DMS79 (cell line): ENCODE results near the gene AHCYL1.
"Not testable (repeated sequence)": the region's sequence is repeated elsewhere in the genome, so short reads cannot be mapped to it uniquely, and the experiment has no call there.

ENCODE experiments used
- DNase-seq: peaks from one replicate; lab custom pipeline; 2025; lab: John Stamatoyannopoulos, UW

The AHCYL1 gene

GRCh38 chr1:109984456-109985246 is at the start of gene AHCYL1:
TSS of gene AHCYL1 (plus strand) at chr1:109984765. CDS start at chr1:109985053, 288 bp downstream.
- peak; percentile 97 for DNase-seq

- no peak for DNase-seq
These were observed 49.1 kb upstream of the AHCYL1 start for GRCh38 chr1:109935451-109935900.

- no peak for DNase-seq
These were observed 46.8 kb upstream of the AHCYL1 start for GRCh38 chr1:109937738-109938137.

- no peak for DNase-seq
These were observed 46.0 kb upstream of the AHCYL1 start for GRCh38 chr1:109938556-109938955.

- no peak for DNase-seq
These were observed 42.1 kb upstream of the AHCYL1 start for GRCh38 chr1:109942434-109942833.

GRCh38 chr1:109944541-109944940 is 40.0 kb upstream of the AHCYL1 start:
- DNase-seq: no peak

- no peak for DNase-seq
These were observed 38.1 kb upstream of the AHCYL1 start for GRCh38 chr1:109946511-109946910.

- DNase-seq: no peak
These were observed 36.8 kb upstream of the AHCYL1 start for GRCh38 chr1:109947582-109948284.

GRCh38 chr1:109948285-109948630 is 36.3 kb upstream of the AHCYL1 start:
- no peak for DNase-seq

GRCh38 chr1:109950038-109950437 is 34.5 kb upstream of the AHCYL1 start:
- DNase-seq: no peak

- DNase-seq: no peak
These were observed 34.1 kb upstream of the AHCYL1 start for GRCh38 chr1:109950509-109950908.

GRCh38 chr1:109951501-109951900 is 33.1 kb upstream of the AHCYL1 start:
- not testable (repeated sequence) for DNase-seq

GRCh38 chr1:109954041-109954512 is 30.5 kb upstream of the AHCYL1 start:
- no peak for DNase-seq

GRCh38 chr1:109959632-109959973 is 25.0 kb upstream of the AHCYL1 start:
- no peak for DNase-seq

GRCh38 chr1:109959974-109960744 is 24.4 kb upstream of the AHCYL1 start:
- peak; percentile 31 for DNase-seq

- DNase-seq: no peak
These were observed 23.8 kb upstream of the AHCYL1 start for GRCh38 chr1:109960745-109961094.

GRCh38 chr1:109963864-109964263 is 20.7 kb upstream of the AHCYL1 start:
- no peak for DNase-seq

GRCh38 chr1:109969146-109969829 is 15.3 kb upstream of the AHCYL1 start:
- no peak for DNase-seq

GRCh38 chr1:109969907-109970306 is 14.7 kb upstream of the AHCYL1 start:
- DNase-seq: no peak

GRCh38 chr1:109971559-109971958 is 13.0 kb upstream of the AHCYL1 start:
- no peak for DNase-seq

GRCh38 chr1:109974191-109974590 is 10.4 kb upstream of the AHCYL1 start:
- no peak for DNase-seq

- no peak for DNase-seq
These were observed 8.8 kb upstream of the AHCYL1 start for GRCh38 chr1:109975718-109976117.
